ENCODE results near the gene DNAJC25. TPM values are rescaled to one million over a fixed set of nuclear protein-coding genes. Genes with fewer than 3 reads are reported as not detected.
"Not testable (repeated sequence)": the region's sequence is repeated elsewhere in the genome, so short reads cannot be mapped to it uniquely, and the experiment has no call there.

DNAJC25 gene
- total RNA-seq, 2 donors from 2014 or later: 5.3 to 8.7 TPM

DNA sequence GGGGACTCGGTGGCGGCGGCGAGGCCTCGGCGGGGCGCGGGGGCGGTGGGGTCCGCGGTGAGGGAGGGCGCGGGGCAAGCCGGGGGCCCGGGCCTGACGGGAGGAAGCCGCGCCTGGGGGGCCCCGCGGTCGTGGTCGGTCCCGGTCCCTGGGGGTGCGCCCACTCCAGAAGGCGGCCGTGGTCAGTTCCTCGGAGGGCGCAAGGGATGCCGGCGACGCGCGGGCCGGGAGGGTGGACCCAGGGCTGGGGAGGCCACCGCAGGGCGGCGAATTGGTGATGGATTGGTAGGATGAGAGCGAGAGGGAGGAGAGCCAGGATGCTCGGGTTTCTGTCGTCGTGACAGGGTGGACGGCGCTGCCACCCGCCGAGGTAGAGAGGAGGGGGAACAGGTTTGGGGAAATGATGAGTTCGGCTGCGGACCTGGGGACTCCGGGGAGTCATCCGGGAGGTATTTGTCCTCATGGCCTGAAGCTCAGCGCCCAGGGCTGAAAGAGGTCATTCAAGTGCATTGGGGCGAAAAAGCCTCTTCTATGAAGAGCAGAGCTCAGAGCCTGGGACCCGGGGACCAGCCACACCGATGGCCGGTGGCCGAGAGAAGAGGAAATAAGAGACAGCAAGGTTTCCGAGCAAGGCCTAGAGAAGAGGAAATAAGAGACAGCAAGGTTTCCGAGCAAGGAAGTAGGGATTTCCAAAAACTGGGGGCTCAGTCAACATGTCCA, 30.8 kb downstream of the DNAJC25 start:
- TF ChIP-seq CTCF (IDR thresholded peaks at IDR 0.05): no peak
- no peaks in the 10 kb centered on the region for H3K27me3 ChIP-seq
- peaks cover 4% of the 10 kb centered on the region for H3K36me3 ChIP-seq
- H3K4me1 ChIP-seq: peaks cover 0 to 15% of the 10 kb centered on the region in 2 donors
- peak overlapping the region; percentile 74 to 81 for H3K27ac ChIP-seq
- no peak for DNase-seq (ENCODE audit: low spot score)
- H3K4me3 ChIP-seq: peak overlapping the region; percentile 71 to 73
- H3K9me3 ChIP-seq: no peaks in the 10 kb centered on the region

GRCh38 chr9:111662576-111663300, 31.6 kb downstream of the DNAJC25 start:
- Histone ChIP-seq H3K4me1 (peaks cover 0 to 15% of the 10 kb centered on the region in 2 donors), H3K4me3 (peak overlapping the region; percentile 71 to 73), H3K9me3 (no peaks in the 10 kb centered on the region), H3K36me3 (peaks cover 11% of the 10 kb centered on the region), H3K27me3 (no peaks in the 10 kb centered on the region), H3K27ac (peak overlapping the region; percentile 74 to 81)
- no peak for TF ChIP-seq CTCF (IDR thresholded peaks at IDR 0.05)
- DNase-seq (ENCODE audit: low spot score): no peak

DNA sequence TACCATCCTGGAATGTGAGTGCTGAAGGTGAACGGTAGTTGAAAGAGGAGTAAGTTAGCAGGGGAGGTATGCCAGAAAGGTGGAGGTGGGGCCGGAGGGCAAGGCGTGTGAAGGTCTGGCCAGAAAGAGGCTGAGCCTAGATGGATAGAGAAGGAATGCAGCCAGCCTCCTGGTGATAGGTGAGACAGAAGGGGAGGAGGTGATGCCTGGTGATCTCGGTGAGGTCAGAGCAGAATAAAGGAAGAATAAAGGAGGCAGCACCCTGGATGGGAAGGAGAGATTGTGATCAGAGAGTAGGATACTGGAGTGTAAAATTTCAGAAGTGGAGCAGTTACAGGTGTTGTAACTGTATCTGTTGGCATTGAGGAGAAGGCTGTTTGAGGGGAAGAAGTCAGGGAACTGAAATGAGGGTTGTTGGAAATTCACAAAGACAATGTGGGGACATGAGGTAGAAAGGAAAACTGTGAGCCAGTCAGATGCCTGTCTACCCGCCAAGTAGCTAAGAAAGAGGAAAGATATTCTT, 32.2 kb downstream of the DNAJC25 start:
- Histone ChIP-seq H3K9me3 (no peaks in the 10 kb centered on the region), H3K36me3 (peaks cover 18% of the 10 kb centered on the region), H3K4me1 (peaks cover 0 to 15% of the 10 kb centered on the region in 2 donors), H3K27me3 (no peaks in the 10 kb centered on the region), H3K4me3 (no peak overlapping the region), H3K27ac (no peak overlapping the region)
- TF ChIP-seq CTCF (IDR thresholded peaks at IDR 0.05): no peak
- DNase-seq (ENCODE audit: low spot score): no peak

- H3K4me3 ChIP-seq: no peak overlapping the region
- peaks cover 29% of the 10 kb centered on the region for H3K36me3 ChIP-seq
These were observed 37.0 kb downstream of the DNAJC25 start for GRCh38 chr9:111668026-111668573.

GRCh38 chr9:111668601-111669000, 37.5 kb downstream of the DNAJC25 start:
- H3K27me3 ChIP-seq; H3K27ac ChIP-seq; H3K9me3 ChIP-seq; H3K4me3 ChIP-seq; H3K4me1 ChIP-seq; DNase-seq (ENCODE audit: low spot score): not testable (repeated sequence)
- H3K36me3 ChIP-seq: peaks cover 29% of the 10 kb centered on the region

More at GRCh38 chr9:111668026-111668573, 37.0 kb downstream of the DNAJC25 start:
- Histone ChIP-seq H3K4me1 (peaks cover 0 to 5% of the 10 kb centered on the region in 2 donors), H3K9me3 (no peaks in the 10 kb centered on the region), H3K27ac (no peak overlapping the region), H3K27me3 (no peaks in the 10 kb centered on the region)
- no peak for TF ChIP-seq CTCF (IDR thresholded peaks at IDR 0.05)
- no peak for DNase-seq (ENCODE audit: low spot score)

- H3K4me3 ChIP-seq: no peak overlapping the region
- H3K36me3 ChIP-seq: peaks cover 9% of the 10 kb centered on the region
- H3K27me3 ChIP-seq: no peaks in the 10 kb centered on the region
- no peaks in the 10 kb centered on the region for H3K4me1 ChIP-seq
- H3K27ac ChIP-seq: no peak overlapping the region
- no peaks in the 10 kb centered on the region for H3K9me3 ChIP-seq
- TF ChIP-seq CTCF (IDR thresholded peaks at IDR 0.05): no peak
- DNase-seq (ENCODE audit: low spot score): no peak
These were observed 43.2 kb downstream of the DNAJC25 start for GRCh38 chr9:111674319-111674718.

Measured in right atrium auricular region (tissue), 2 donors.